HCT116 (cell line): ENCODE results near the gene ADAMTS19. TPM values are rescaled to one million over a fixed set of nuclear protein-coding genes. Genes with fewer than 3 reads are reported as not detected.
"Not testable (repeated sequence)": the region's sequence is repeated elsewhere in the genome, so short reads cannot be mapped to it uniquely, and the experiment has no call there.

Experiments used
- ATAC-seq: fragments of 200-7000 bp; cut with Tn5 transposase; 2 replicates; pipeline ENCODE4 v1.9.1; 2020; ENCODE audit warnings: mild to moderate bottlenecking, moderate library complexity
- BruUV-seq: library from RNA; stranded (reverse); fragments of 400-500 nt; replicated peaks from 2 replicates; lab custom pipeline; 2021; lab: Mats Ljungman, UMichigan
- CTCF ChIA-PET: fragments of 300-600 bp; sonication (Branson Sonifier 250); formaldehyde crosslinking; loops from one replicate; lab custom pipeline; 2021; ENCODE audit warnings: antibody characterized with exemption; lab: Charles Lee
- POLR2A ChIA-PET: fragments of 300-600, 350-600 bp; sonication (Branson Sonifier 250); formaldehyde crosslinking; loops from one replicate; lab custom pipeline; 2021; ENCODE audit warnings: antibody characterized with exemption; lab: Charles Lee
- RAD21 ChIA-PET, 2 experiments: fragments of 300-600 bp; sonication (Branson Sonifier 250); formaldehyde crosslinking; loops; one replicate each; lab custom pipeline; 2023; ENCODE audit warnings: low total read pairs in 2 of 2; ENCODE audit not compliant: uncharacterized antibody in 2 of 2, unreplicated experiment in 2 of 2, low non-redundant PET in 1 of 2; lab: Charles Lee
- DNase-seq: peaks from one replicate; pipeline ENCODE4 v3.0.0-alpha.2; 2010; ENCODE audit warnings: low read depth, low spot score
- H2AFZ ChIP-seq: fragments of 200-600 bp; shearing (Covaris generic), sonication (generic); 2 replicates; pipeline ENCODE4 v1.6.1; 2017; ENCODE audit warnings: low read depth, mixed run types, mixed read lengths, antibody characterized with exemption, low read length; ENCODE audit not compliant: poor library complexity, severe bottlenecking
- H3K27ac ChIP-seq: 2 replicates; pipeline ENCODE4 v1.5.1; 2012; ENCODE audit warnings: low read depth, low read length
- H3K27me3 ChIP-seq: fragments of 200-600 bp; sonication (generic); 2 replicates; pipeline ENCODE4 v1.6.1; 2016; ENCODE audit warnings: mixed run types, low read length, mixed read lengths; ENCODE audit not compliant: insufficient read depth
- H3K36me3 ChIP-seq, 2 experiments: fragments of 200-500 bp in 1 of 2; fragments of 200-600 bp in 1 of 2; sonication (Bioruptor generic) in 1 of 2; sonication (generic) in 1 of 2; 2 replicates each; pipeline versions ENCODE4 v1.5.1 to v1.6.1; 2014 to 2016; ENCODE audit warnings: low read length in 2 of 2, inconsistent platforms in 1 of 2, mixed read lengths in 1 of 2, mixed run types in 1 of 2; ENCODE audit not compliant: insufficient read depth in 2 of 2, control insufficient read depth in 1 of 2
- H3K4me1 ChIP-seq, 2 experiments: fragments of 200-600 bp in 1 of 2; sonication (generic) in 1 of 2; 2 replicates each; pipeline versions ENCODE4 v1.5.1 to v1.6.1; 2012 to 2017; ENCODE audit warnings: low read length in 2 of 2, inconsistent platforms in 1 of 2, mild to moderate bottlenecking in 1 of 2, mixed read lengths in 1 of 2, mixed run types in 1 of 2, moderate library complexity in 1 of 2; ENCODE audit not compliant: insufficient read depth in 2 of 2, control insufficient read depth in 1 of 2
- H3K4me2 ChIP-seq: fragments of 200-600 bp; sonication (generic); 2 replicates; pipeline ENCODE4 v1.6.1; 2017; ENCODE audit warnings: mixed run types, low read length, mixed read lengths
- H3K4me3 ChIP-seq, 2 experiments: fragments of 200-600 bp in 1 of 2; sonication (generic) in 1 of 2; replicated peaks in 1 of 2; 2 replicates each; pipeline ENCODE4 v1.5.1; 2011 to 2016; ENCODE audit warnings: low read length in 2 of 2, control low read depth in 1 of 2, low read depth in 1 of 2, mild to moderate bottlenecking in 1 of 2, mixed read lengths in 1 of 2, mixed run types in 1 of 2
- H3K79me2 ChIP-seq: fragments of 200-600 bp; sonication (generic); 2 replicates; pipeline ENCODE4 v1.6.1; 2017; ENCODE audit warnings: mild to moderate bottlenecking, mixed run types, low read length, moderate library complexity, mixed read lengths; ENCODE audit not compliant: insufficient read depth
- H3K9ac ChIP-seq: fragments of 200-600 bp; sonication (generic); 2 replicates; pipeline ENCODE4 v1.6.1; 2016; ENCODE audit warnings: low read length, mixed read lengths
- H3K9me2 ChIP-seq: fragments of 200-600 bp; sonication (generic), shearing (Covaris generic); 2 replicates; pipeline ENCODE4 v1.6.1; 2017; ENCODE audit warnings: mixed run types, mild to moderate bottlenecking, moderate library complexity; ENCODE audit not compliant: insufficient read depth
- H3K9me3 ChIP-seq, 2 experiments: fragments of 200-500 bp in 1 of 2; fragments of 200-600 bp in 1 of 2; sonication (Bioruptor generic) in 1 of 2; sonication (generic) in 1 of 2; 2 replicates each; pipeline ENCODE4 v1.6.1; 2014 to 2017; ENCODE audit warnings: low read length in 2 of 2, mixed read lengths in 2 of 2, inconsistent platforms in 1 of 2, low read depth in 1 of 2, mild to moderate bottlenecking in 1 of 2, mixed run types in 1 of 2, moderate library complexity in 1 of 2; ENCODE audit not compliant: control insufficient read depth in 1 of 2, insufficient read depth in 1 of 2
- H4K20me1 ChIP-seq: fragments of 200-600 bp; sonication (generic), shearing (Covaris generic); 2 replicates; pipeline ENCODE4 v1.6.1; 2017; ENCODE audit warnings: mixed run types, mild to moderate bottlenecking, moderate library complexity; ENCODE audit not compliant: insufficient read depth
- CBX3 ChIP-seq: IDR thresholded peaks from 2 replicates; pipeline ENCODE4 v1.6.1; 2012; ENCODE audit warnings: low read depth
- CEBPB ChIP-seq: IDR thresholded peaks from 2 replicates; pipeline ENCODE4 v1.6.1; 2012; ENCODE audit warnings: low read depth
- EZH2 ChIP-seq: fragments of 200-600 bp; sonication (generic); IDR thresholded peaks from 2 replicates; pipeline ENCODE4 v1.6.1; 2017; ENCODE audit warnings: antibody characterized with exemption, mixed run types
- JUND ChIP-seq: IDR thresholded peaks from 2 replicates; pipeline ENCODE4 v1.6.1; 2012
- POLR2A ChIP-seq: IDR thresholded peaks from 2 replicates; pipeline ENCODE4 v1.7.0; 2011; ENCODE audit warnings: borderline replicate concordance; ENCODE audit not compliant: insufficient read depth, insufficient read length; ENCODE audit errors: extremely low read depth
- POLR2AphosphoS5 ChIP-seq: IDR thresholded peaks from 2 replicates; pipeline ENCODE4 v1.6.1; 2011; ENCODE audit warnings: mild to moderate bottlenecking, low read depth, low read length, moderate library complexity
- RAD21 ChIP-seq: IDR thresholded peaks from 2 replicates; pipeline ENCODE4 v1.6.1; 2012; ENCODE audit warnings: low read depth, mild to moderate bottlenecking
- SIN3A ChIP-seq: IDR thresholded peaks from 2 replicates; pipeline ENCODE4 v1.6.1; 2012; ENCODE audit warnings: low read depth
- SP1 ChIP-seq: IDR thresholded peaks from 2 replicates; pipeline ENCODE4 v1.6.1; 2012; ENCODE audit warnings: low read depth
- SRF ChIP-seq: IDR thresholded peaks from 2 replicates; pipeline ENCODE4 v1.6.1; 2012; ENCODE audit warnings: low read depth
- TCF7L2 ChIP-seq: IDR thresholded peaks from 2 replicates; pipeline ENCODE4 v1.7.0; 2011; ENCODE audit warnings: borderline replicate concordance, inconsistent platforms; ENCODE audit not compliant: insufficient read depth, insufficient read length; ENCODE audit errors: extremely low read depth
- ZFX ChIP-seq: fragments of 450-650 bp; IDR thresholded peaks from 2 replicates; pipeline ENCODE4 v1.6.1; 2017
- ZNF274 ChIP-seq: fragments of 200-500 bp; sonication (Bioruptor generic); IDR thresholded peaks from 2 replicates; pipeline ENCODE4 v1.6.1; 2014; ENCODE audit warnings: mild to moderate bottlenecking, low read depth, low read length, inconsistent platforms
- intact Hi-C: fragments of 100-400 bp; cut with micrococcal nuclease; formaldehyde crosslinking; loops from 2 replicates; pipeline ENCODE4 v1.10.0; 2022
- total RNA-seq: library from RNA; stranded (reverse); gene quantifications from one replicate; pipeline ENCODE4 v1.2.1, GENCODE V29; 2021; ENCODE audit not compliant: unreplicated experiment
- TF ChIP-seq, protein P1 (sequence below), 3 experiments: fragments of 200-600 bp in 1 of 3; sonication (generic) in 1 of 3; IDR thresholded peaks in 2 of 3; conservative IDR thresholded peaks in 1 of 3; 2 replicates each; pipeline ENCODE4 v1.5.1; 2012 to 2017; ENCODE audit warnings: low read depth in 2 of 3, low read length in 2 of 3, antibody characterized with exemption in 1 of 3, borderline replicate concordance in 1 of 3, control low read depth in 1 of 3, mild to moderate bottlenecking in 1 of 3, mixed read lengths in 1 of 3, mixed run types in 1 of 3, moderate library complexity in 1 of 3; ENCODE audit not compliant: insufficient read depth in 1 of 3
- TF ChIP-seq, protein P2 (sequence below): IDR thresholded peaks from 2 replicates; pipeline ENCODE4 v1.6.1; 2012
- TF ChIP-seq, protein P3 (sequence below): IDR thresholded peaks from 2 replicates; pipeline ENCODE4 v1.6.1; 2012

Gene ADAMTS19
- total RNA-seq, 1 experiment from 2014 or later, result not detected

DNA sequence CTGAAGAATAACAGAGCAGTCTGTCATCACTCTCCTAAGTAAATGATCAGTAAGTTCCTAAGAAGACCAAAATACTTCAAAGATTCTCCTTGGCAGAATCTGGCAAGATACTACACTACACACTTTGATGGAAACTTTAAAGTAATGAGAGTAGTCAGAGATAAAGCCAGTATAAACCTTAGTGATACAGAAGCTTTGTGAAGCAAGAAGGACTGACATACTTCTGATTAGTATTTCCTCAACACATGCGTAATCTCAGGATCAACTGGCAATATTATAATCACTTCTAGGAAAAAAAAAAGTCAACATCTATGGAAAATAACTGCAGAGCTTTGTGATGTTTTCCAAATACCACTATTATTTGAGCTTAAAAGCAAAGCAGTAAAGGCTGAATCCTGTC is 34.0 kb upstream of the ADAMTS19 start (continued):
- TF ChIP-seq, protein P1, sequence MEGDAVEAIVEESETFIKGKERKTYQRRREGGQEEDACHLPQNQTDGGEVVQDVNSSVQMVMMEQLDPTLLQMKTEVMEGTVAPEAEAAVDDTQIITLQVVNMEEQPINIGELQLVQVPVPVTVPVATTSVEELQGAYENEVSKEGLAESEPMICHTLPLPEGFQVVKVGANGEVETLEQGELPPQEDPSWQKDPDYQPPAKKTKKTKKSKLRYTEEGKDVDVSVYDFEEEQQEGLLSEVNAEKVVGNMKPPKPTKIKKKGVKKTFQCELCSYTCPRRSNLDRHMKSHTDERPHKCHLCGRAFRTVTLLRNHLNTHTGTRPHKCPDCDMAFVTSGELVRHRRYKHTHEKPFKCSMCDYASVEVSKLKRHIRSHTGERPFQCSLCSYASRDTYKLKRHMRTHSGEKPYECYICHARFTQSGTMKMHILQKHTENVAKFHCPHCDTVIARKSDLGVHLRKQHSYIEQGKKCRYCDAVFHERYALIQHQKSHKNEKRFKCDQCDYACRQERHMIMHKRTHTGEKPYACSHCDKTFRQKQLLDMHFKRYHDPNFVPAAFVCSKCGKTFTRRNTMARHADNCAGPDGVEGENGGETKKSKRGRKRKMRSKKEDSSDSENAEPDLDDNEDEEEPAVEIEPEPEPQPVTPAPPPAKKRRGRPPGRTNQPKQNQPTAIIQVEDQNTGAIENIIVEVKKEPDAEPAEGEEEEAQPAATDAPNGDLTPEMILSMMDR (IDR thresholded peaks at IDR 0.05 in 2 of 3, conservative IDR thresholded peaks at IDR 0.05 in 1 of 3; ENCODE audit: borderline replicate concordance in 1 of 3, insufficient read depth in 1 of 3, low read depth in 2 of 3, low read length in 2 of 3), result no peak
- TF ChIP-seq POLR2AphosphoS5 (no peak), CEBPB (no peak), EZH2 (no peak), JUND (no peak), RAD21 (no peak), SP1 (no peak)

DNA sequence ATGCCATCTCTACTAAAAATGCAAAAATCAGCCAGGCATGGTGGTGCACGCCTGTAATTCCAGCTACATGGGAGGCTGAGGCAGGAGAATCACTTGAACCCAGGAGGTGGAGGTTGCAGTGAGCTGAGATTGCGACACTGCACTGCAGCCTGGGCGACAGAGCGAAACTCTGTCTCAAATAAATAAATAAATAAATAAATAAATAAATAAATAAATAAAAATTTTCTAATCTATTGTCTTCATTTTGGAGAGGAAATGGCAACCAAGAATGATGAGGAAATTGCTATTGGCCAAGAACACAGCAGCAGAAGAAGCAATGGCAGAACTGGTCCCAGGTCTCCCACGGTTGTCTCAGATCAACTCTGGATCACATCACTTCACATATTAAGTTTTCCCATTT is 31.5 kb upstream of the ADAMTS19 start:
- H3K27ac ChIP-seq, H4K20me1 ChIP-seq, BruUV-seq, H3K27me3 ChIP-seq, H3K9me3 ChIP-seq, ATAC-seq, H3K4me1 ChIP-seq, POLR2A ChIA-PET, H2AFZ ChIP-seq, H3K4me2 ChIP-seq, DNase-seq, H3K4me3 ChIP-seq, CTCF ChIA-PET, intact Hi-C loops, H3K9ac ChIP-seq, H3K79me2 ChIP-seq, H3K36me3 ChIP-seq, H3K9me2 ChIP-seq, RAD21 ChIA-PET: not testable (repeated sequence)

DNA sequence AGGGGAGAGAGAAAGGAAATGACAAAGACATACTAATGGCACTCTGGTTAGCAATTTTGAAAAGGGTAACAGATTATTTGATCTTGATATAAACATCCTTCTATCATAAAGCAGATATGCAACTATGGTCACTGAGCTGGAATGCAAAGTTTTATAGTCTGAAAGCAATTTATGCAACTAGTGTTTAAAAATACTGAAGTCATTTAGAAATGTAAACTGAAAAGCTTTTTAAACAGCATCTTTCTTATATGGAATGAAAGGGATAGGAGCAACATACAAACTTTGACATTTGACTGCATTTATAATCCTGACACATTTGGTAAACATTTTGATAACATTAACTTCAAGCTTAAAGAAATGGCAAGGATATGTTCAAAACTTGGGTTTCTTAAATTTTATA is 28.7 kb upstream of the ADAMTS19 start:
- ChIA-PET CTCF (no interaction called here), POLR2A (no interaction called here), RAD21 (no interaction called here)
- Histone ChIP-seq H3K4me3 (no peak overlapping the region), H3K79me2 (no peaks in the 10 kb centered on the region), H3K9me3 (no peaks in the 10 kb centered on the region), H3K27ac (no peak overlapping the region), H3K9ac (no peak overlapping the region), H3K36me3 (no peaks in the 10 kb centered on the region), H3K4me2 (no peak overlapping the region), H4K20me1 (no peaks in the 10 kb centered on the region), H3K4me1 (no peaks in the 10 kb centered on the region), H3K9me2 (no peaks in the 10 kb centered on the region), H2AFZ (no peak overlapping the region), H3K27me3 (no peaks in the 10 kb centered on the region)
- intact Hi-C loops, result no loop called here
- ATAC-seq, result no peak
- BruUV-seq, result no TSS peak
- DNase-seq, result no peak
- TF ChIP-seq CBX3 (no peak), POLR2AphosphoS5 (no peak), POLR2A (no peak), SP1 (no peak), SRF (no peak), EZH2 (no peak), ZNF274 (no peak), ZFX (no peak), TCF7L2 (no peak), JUND (no peak), CEBPB (no peak), SIN3A (no peak)
- TF ChIP-seq, protein P2, sequence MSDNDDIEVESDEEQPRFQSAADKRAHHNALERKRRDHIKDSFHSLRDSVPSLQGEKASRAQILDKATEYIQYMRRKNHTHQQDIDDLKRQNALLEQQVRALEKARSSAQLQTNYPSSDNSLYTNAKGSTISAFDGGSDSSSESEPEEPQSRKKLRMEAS, result no peak
- TF ChIP-seq, protein P1 (IDR thresholded peaks at IDR 0.05 in 2 of 3, conservative IDR thresholded peaks at IDR 0.05 in 1 of 3; ENCODE audit: borderline replicate concordance in 1 of 3, insufficient read depth in 1 of 3, low read depth in 2 of 3, low read length in 2 of 3), result no peak
- TF ChIP-seq, protein P3, sequence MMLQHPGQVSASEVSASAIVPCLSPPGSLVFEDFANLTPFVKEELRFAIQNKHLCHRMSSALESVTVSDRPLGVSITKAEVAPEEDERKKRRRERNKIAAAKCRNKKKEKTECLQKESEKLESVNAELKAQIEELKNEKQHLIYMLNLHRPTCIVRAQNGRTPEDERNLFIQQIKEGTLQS, result no peak
